ENCODE results near the gene FBLN2. TPM values are rescaled to one million over a fixed set of nuclear protein-coding genes. Genes with fewer than 3 reads are reported as not detected.

Gene FBLN2
- 2.1 and 3.2 TPM in 2 replicates for total RNA-seq

DNA sequence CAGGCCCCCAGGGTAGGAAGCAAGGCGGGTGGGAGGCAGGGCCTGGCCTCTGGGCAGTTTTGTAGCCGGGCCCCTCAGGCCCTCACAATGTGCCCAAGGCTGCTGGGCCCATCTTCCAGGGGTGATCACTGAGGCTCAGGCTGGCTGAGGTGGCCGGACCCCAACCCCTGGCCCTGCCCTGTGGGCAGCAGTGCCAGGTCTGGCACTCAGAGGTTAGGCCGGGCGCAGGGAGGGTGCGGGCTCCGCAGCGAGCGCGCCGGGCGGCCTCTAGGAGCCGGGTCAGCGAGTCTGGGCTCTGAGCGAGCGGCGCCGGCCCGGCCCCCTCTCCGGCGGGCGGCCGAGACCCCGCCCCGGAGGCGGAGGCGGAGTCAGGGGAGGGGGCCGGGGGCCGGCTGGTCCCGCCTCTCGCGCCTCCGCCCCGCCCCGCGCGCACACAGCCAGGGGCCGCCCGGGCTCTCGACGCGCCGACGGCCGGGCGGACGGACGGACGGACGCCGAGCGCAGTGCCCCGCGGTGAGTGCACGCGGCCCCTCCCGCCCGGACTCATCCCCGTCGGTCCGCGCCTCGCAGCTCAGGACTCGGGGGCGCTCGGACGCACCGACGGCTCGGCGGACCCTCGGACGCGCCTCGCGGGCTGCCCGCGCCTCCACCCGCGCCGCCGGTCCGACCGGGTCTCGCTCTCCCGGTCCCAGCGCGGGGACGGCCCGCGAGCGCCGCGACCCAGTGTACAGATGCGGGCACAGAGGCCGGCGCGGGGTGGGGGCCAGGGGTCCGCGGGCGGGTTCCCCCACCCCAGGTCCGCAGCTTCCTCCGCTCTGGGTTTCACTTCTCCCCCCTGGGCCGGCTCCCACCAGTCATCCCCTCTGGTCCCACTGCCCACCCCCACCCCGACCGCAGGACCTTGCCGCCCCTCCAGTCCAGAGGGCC lies at the start of gene FBLN2:
FBLN2 (plus strand) TSS at position 430 of the 927 bp plus-strand sequence. CDS start 21,231 bp downstream, outside the sequence.

Other genes with a start within 250 kb of the FBLN2 start
- 2.9 and 34.3 TPM in 2 replicates for gene NUP210, start 128.8 kb upstream of the FBLN2 start, total RNA-seq
- gene HDAC11, start 68.8 kb upstream of the FBLN2 start, total RNA-seq, result 4.2 and 10.6 TPM in 2 replicates

Measured in epithelial cell of umbilical artery (primary cell).